SK-N-MC (cell line): ENCODE data around the gene PTPRN2.

Experiments used
- DNase-seq: peaks from one replicate; pipeline ENCODE4 v3.0.0-alpha.2; 2011; ENCODE audit warnings: low read depth, low spot score
- H3K27ac ChIP-seq: fragments of 200-600 bp; sonication (generic); 2 replicates; pipeline ENCODE4 v1.5.1; 2016; ENCODE audit warnings: mixed run types
- H3K36me3 ChIP-seq: fragments of 200-600 bp; sonication (generic); 2 replicates; pipeline ENCODE4 v1.6.1; 2017; ENCODE audit warnings: antibody characterized with exemption, low read length, mixed read lengths; ENCODE audit not compliant: insufficient read depth
- H3K4me3 ChIP-seq: fragments of 200-600 bp; sonication (generic); 2 replicates; pipeline ENCODE4 v1.5.1; 2016
- H3K9ac ChIP-seq: fragments of 200-600 bp; sonication (generic); 2 replicates; pipeline ENCODE4 v1.8.0; 2017; ENCODE audit warnings: mixed run types, mixed read lengths; ENCODE audit not compliant: insufficient read length
- H3K9me3 ChIP-seq: fragments of 200-600 bp; sonication (generic); 2 replicates; pipeline ENCODE4 v1.6.1; 2017; ENCODE audit warnings: low read depth, mild to moderate bottlenecking, antibody characterized with exemption, low read length, moderate library complexity, mixed read lengths
- EZH2 ChIP-seq: fragments of 200-600 bp; sonication (generic); IDR thresholded peaks from one replicate; pipeline ENCODE4 v1.6.1; 2017; ENCODE audit warnings: antibody characterized with exemption
- FOXP2 ChIP-seq: optimal IDR thresholded peaks from 2 replicates; pipeline ENCODE3; 2011; ENCODE audit warnings: mild to moderate bottlenecking, moderate library complexity; ENCODE audit not compliant: insufficient read depth; ENCODE audit errors: extremely low read length, control extremely low read depth
- POLR2AphosphoS5 ChIP-seq: IDR thresholded peaks from 2 replicates; pipeline ENCODE4 v1.6.1; 2012; ENCODE audit warnings: mild to moderate bottlenecking, low read depth, low read length, borderline replicate concordance

PTPRN2 gene

GRCh38 chr7:158187694-158187994, 400.0 kb downstream of the PTPRN2 start:
- Histone ChIP-seq H3K36me3 (no peaks in the 10 kb centered on the region), H3K27ac (no peak overlapping the region), H3K9me3 (no peaks in the 10 kb centered on the region), H3K9ac (no peak overlapping the region), H3K4me3 (no peak overlapping the region)
- TF ChIP-seq POLR2AphosphoS5 (no peak), FOXP2 (no peak), EZH2 (no peak)
- no peak for DNase-seq

DNA sequence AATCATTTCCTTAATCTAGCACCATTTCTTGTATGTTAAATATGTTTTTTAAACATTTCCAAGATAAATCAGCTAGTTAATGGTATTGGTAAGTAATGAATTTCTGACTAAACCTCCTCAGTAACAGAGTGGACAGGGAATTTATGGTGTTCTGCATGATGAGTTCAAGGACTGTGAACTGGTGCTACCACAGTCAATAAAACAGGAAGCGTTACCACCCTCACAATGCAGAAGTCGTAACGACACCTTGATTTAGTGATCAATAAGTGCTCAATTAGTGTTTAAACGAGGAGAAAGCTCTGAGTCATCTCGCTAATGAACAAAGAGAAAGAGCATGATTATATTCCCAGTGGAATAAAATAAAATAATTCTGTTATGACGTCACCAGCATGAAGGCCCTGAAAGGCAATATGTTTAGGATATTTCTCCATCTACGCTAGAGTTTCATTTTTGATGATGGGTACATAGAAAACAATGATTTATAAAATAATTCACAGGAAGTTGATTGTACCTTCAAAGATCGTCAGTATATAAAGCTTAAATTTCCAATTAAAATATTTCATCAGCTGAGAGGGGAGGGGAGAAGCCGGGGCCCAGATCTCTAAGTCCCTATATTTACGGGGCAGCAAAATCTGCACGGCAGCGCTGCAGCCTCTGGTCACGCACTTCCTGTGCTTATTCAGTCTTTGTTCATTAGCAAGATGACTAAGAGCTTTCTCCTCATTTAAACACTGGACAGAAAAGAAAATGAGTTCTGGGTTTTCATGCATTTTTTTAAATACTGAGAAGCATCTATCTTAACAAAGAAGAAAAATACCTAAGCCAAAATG, 400.5 kb downstream of the PTPRN2 start:
- DNase-seq: no peak
- H3K36me3 ChIP-seq: no peaks in the 10 kb centered on the region
- H3K9ac ChIP-seq: no peak overlapping the region
- H3K27ac ChIP-seq: no peak overlapping the region
- H3K4me3 ChIP-seq: no peak overlapping the region
- no peak for TF ChIP-seq POLR2AphosphoS5
- no peak for TF ChIP-seq FOXP2
- no peak for TF ChIP-seq EZH2
- no peaks in the 10 kb centered on the region for H3K9me3 ChIP-seq

- H3K4me3 ChIP-seq: no peak overlapping the region
- H3K27ac ChIP-seq: no peak overlapping the region
- TF ChIP-seq POLR2AphosphoS5: no peak
- no peak for TF ChIP-seq EZH2
- TF ChIP-seq FOXP2: no peak
- no peak overlapping the region for H3K9ac ChIP-seq
- no peaks in the 10 kb centered on the region for H3K9me3 ChIP-seq
- DNase-seq: no peak
- H3K36me3 ChIP-seq: no peaks in the 10 kb centered on the region
Measured at GRCh38 chr7:158186406-158186805, 401.2 kb downstream of the PTPRN2 start.

- no peak for DNase-seq
- H3K4me3 ChIP-seq: no peak overlapping the region
- H3K27ac ChIP-seq: no peak overlapping the region
- H3K9ac ChIP-seq: no peak overlapping the region
- no peak for TF ChIP-seq FOXP2
- no peak for TF ChIP-seq POLR2AphosphoS5
- TF ChIP-seq EZH2: no peak
- no peaks in the 10 kb centered on the region for H3K9me3 ChIP-seq
- no peaks in the 10 kb centered on the region for H3K36me3 ChIP-seq
Measured at GRCh38 chr7:158185653-158186052, 402.0 kb downstream of the PTPRN2 start.

- H3K9ac ChIP-seq: no peak overlapping the region
- H3K4me3 ChIP-seq: no peak overlapping the region
- no peaks in the 10 kb centered on the region for H3K36me3 ChIP-seq
- no peaks in the 10 kb centered on the region for H3K9me3 ChIP-seq
- no peak for TF ChIP-seq POLR2AphosphoS5
- TF ChIP-seq FOXP2: no peak
- TF ChIP-seq EZH2: no peak
- no peak overlapping the region for H3K27ac ChIP-seq
- no peak for DNase-seq
Measured at GRCh38 chr7:158183431-158183830, 404.2 kb downstream of the PTPRN2 start.

GRCh38 chr7:158176561-158177173, 411.0 kb downstream of the PTPRN2 start:
- TF ChIP-seq FOXP2 (no peak), POLR2AphosphoS5 (no peak), EZH2 (no peak)
- Histone ChIP-seq H3K27ac (no peak overlapping the region), H3K4me3 (no peak overlapping the region), H3K36me3 (no peaks in the 10 kb centered on the region), H3K9me3 (no peaks in the 10 kb centered on the region), H3K9ac (no peak overlapping the region)
- no peak for DNase-seq

DNA sequence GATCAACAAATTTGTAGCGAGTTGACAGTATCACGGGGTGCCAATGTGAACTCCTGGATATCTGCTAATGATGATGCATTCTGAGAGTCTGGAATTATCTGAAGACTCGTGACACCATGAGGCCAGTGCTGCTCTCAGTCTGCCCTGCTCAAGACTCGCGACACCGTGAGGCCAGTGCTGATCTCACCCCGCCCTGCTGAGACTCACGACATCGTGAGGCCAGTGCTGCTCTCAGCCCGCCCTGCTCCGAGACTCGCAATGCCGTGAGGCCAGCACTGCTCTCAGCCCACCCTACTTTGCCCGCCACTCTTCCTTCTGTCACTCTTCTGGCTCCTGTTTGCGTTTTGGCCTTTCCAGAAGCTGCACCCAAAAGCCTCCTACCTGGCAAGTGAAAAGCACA, 411.8 kb downstream of the PTPRN2 start:
- H3K27ac ChIP-seq: no peak overlapping the region
- no peak overlapping the region for H3K4me3 ChIP-seq
- no peaks in the 10 kb centered on the region for H3K36me3 ChIP-seq
- no peak for DNase-seq
- H3K9ac ChIP-seq: no peak overlapping the region
- TF ChIP-seq EZH2 (no peak), POLR2AphosphoS5 (no peak), FOXP2 (no peak)
- H3K9me3 ChIP-seq: no peaks in the 10 kb centered on the region

GRCh38 chr7:158174947-158175346, 412.7 kb downstream of the PTPRN2 start:
- TF ChIP-seq POLR2AphosphoS5 (no peak), FOXP2 (no peak), EZH2 (no peak)
- no peak overlapping the region for H3K9ac ChIP-seq
- no peak overlapping the region for H3K4me3 ChIP-seq
- no peaks in the 10 kb centered on the region for H3K9me3 ChIP-seq
- no peak for DNase-seq
- no peaks in the 10 kb centered on the region for H3K36me3 ChIP-seq
- no peak overlapping the region for H3K27ac ChIP-seq
